Vagina (tissue), 2 donors: ENCODE data around the gene ARHGAP10. TPM values are rescaled to one million over a fixed set of nuclear protein-coding genes. Genes with fewer than 3 reads are reported as not detected.
"Not testable (repeated sequence)": the region's sequence is repeated elsewhere in the genome, so short reads cannot be mapped to it uniquely, and the experiment has no call there.

ENCODE experiments used
- DNase-seq, 2 donors: peaks; one replicate each; pipeline ENCODE4 v3.0.0-alpha.2; 2017; ENCODE audit errors: extremely low spot score in 2 of 2
- H3K27ac ChIP-seq: fragments of 200-600 bp; sonication (generic); one replicate; pipeline ENCODE4 v1.5.1; 2019
- H3K27me3 ChIP-seq: fragments of 200-600 bp; sonication (generic); one replicate; pipeline ENCODE4 v1.5.1; 2019
- H3K36me3 ChIP-seq, 2 donors: fragments of 200-600 bp; sonication (generic); one replicate each; pipeline ENCODE4 v1.5.1; 2017 to 2019
- H3K4me1 ChIP-seq: fragments of 200-600 bp; sonication (generic); one replicate; pipeline ENCODE4 v1.5.1; 2019
- H3K4me3 ChIP-seq, 2 donors: fragments of 200-600 bp; sonication (generic); 1 replicate in 1 of 2; 2 replicates in 1 of 2; pipeline ENCODE4 v1.5.1; 2016 to 2019
- H3K9me3 ChIP-seq: fragments of 200-600 bp; sonication (generic); one replicate; pipeline ENCODE4 v1.5.1; 2019
- POLR2A ChIP-seq, 2 donors: fragments of 450-650 bp; IDR thresholded peaks; one replicate each; pipeline ENCODE4 v1.6.1; 2017; ENCODE audit warnings: antibody characterized with exemption in 2 of 2, mild to moderate bottlenecking in 2 of 2, moderate library complexity in 2 of 2
- POLR2AphosphoS5 ChIP-seq, 2 donors: sonication (generic); formaldehyde crosslinking; IDR thresholded peaks; one replicate each; pipeline ENCODE4 v1.9.0; 2017; ENCODE audit warnings: antibody characterized with exemption in 2 of 2, mild to moderate bottlenecking in 2 of 2, low read depth in 1 of 2; ENCODE audit not compliant: insufficient read depth in 1 of 2
- intact Hi-C: fragments of 100-400 bp; cut with DNase I; formaldehyde crosslinking; loops from one replicate; pipeline ENCODE4 v1.15.1; 2023
- total RNA-seq: library from RNA; depleted of rRNA; stranded (reverse); fragments of >200 nt; gene quantifications from one replicate; pipeline ENCODE4 v1.2.3, GENCODE V29; 2016
- TF ChIP-seq, protein P1 (sequence below), 3 experiments: fragments of 450-650 bp in 2 of 3; fragments of 200-600 bp in 1 of 3; sonication (generic) in 1 of 3; IDR thresholded peaks; one replicate each; pipeline ENCODE4 v1.5.1; 2017 to 2019; ENCODE audit warnings: antibody characterized with exemption in 3 of 3, mild to moderate bottlenecking in 2 of 3, moderate library complexity in 2 of 3

Gene ARHGAP10
- total RNA-seq, 1 donor from 2014 or later, result 55.5 TPM

DNA sequence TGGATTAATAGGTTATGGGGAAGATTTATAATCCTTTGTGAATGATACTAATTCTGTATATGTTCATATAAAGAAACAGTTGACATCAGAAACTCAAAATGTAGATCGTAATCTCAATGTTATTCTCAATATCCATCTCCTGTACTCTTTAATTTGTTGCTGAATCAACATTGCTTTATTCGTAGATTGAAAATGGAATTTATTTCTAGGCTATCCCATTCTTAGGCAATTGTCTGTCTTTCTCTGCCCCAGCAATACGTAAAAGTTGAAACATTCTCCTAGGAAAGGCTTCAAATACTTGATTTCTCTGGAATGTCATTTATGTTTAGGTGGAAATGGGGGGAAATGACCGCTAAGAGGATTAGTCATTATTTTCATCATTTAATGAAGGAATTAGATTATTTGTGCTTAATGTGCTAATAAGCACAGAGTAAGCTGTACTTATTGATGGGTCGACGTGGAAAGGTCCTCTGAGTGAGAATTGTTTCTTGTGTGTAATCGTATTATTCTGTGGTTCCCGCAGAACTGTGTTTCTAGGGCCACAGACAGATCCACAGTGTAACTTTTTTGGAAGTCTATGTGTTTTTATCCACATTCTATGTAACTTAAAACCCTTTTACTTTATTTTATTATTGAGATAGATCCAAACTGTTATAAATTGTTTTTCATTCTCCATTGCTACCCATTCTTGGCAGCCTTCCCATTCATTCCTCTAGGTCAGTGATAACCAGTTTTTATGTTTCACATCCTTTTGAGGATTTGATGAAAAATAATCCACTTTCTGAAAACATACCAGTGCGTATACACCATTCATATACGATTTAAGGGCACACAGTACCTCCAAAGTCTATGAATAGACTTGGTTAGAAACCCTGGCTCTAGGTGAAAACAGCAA lies 262.9 kb downstream of the ARHGAP10 start:
- no peak for TF ChIP-seq POLR2AphosphoS5 (IDR thresholded peaks at IDR 0.05; ENCODE audit: insufficient read depth in 1 of 2, low read depth in 1 of 2)
- TF ChIP-seq POLR2A (IDR thresholded peaks at IDR 0.05), result no peak
- TF ChIP-seq, protein P1, sequence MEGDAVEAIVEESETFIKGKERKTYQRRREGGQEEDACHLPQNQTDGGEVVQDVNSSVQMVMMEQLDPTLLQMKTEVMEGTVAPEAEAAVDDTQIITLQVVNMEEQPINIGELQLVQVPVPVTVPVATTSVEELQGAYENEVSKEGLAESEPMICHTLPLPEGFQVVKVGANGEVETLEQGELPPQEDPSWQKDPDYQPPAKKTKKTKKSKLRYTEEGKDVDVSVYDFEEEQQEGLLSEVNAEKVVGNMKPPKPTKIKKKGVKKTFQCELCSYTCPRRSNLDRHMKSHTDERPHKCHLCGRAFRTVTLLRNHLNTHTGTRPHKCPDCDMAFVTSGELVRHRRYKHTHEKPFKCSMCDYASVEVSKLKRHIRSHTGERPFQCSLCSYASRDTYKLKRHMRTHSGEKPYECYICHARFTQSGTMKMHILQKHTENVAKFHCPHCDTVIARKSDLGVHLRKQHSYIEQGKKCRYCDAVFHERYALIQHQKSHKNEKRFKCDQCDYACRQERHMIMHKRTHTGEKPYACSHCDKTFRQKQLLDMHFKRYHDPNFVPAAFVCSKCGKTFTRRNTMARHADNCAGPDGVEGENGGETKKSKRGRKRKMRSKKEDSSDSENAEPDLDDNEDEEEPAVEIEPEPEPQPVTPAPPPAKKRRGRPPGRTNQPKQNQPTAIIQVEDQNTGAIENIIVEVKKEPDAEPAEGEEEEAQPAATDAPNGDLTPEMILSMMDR (IDR thresholded peaks at IDR 0.05), result no peak
- intact Hi-C loops, result no loop called here
- Histone ChIP-seq H3K27ac (no peak overlapping the region), H3K27me3 (no peaks in the 10 kb centered on the region), H3K4me3 (no peak overlapping the region), H3K9me3 (no peaks in the 10 kb centered on the region), H3K4me1 (peaks cover 22% of the 10 kb centered on the region), H3K36me3 (no peaks in the 10 kb centered on the region)
- DNase-seq, result no peak

DNA sequence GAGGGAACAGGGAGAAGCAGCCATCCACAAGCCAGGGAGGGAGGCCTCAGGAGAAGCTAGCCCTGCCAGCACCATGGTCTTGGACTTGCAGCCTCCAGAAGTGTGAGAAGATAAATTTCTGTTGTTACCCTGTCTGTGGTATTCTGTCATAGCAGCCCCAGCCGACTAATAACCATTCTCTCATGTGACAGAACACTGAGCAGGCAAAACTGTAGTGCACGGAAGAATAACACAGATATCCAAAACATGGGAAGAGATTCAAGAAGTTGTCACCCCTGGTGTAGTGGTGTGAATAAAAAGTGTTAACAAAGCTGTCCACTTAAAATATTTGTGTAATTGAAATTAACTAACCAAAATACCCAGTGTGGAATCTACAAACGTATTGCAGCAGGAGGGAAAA lies 265.0 kb downstream of the ARHGAP10 start:
- Histone ChIP-seq H3K36me3 (no peaks in the 10 kb centered on the region), H3K27ac (no peak overlapping the region), H3K27me3 (no peaks in the 10 kb centered on the region), H3K4me3 (no peak overlapping the region), H3K4me1 (peaks cover 19% of the 10 kb centered on the region), H3K9me3 (no peaks in the 10 kb centered on the region)
- intact Hi-C loops, result no loop called here
- TF ChIP-seq POLR2AphosphoS5 (IDR thresholded peaks at IDR 0.05; ENCODE audit: insufficient read depth in 1 of 2, low read depth in 1 of 2), result no peak
- no peak for TF ChIP-seq POLR2A (IDR thresholded peaks at IDR 0.05)
- TF ChIP-seq, protein P1 (IDR thresholded peaks at IDR 0.05), result no peak
- DNase-seq, result no peak

DNA sequence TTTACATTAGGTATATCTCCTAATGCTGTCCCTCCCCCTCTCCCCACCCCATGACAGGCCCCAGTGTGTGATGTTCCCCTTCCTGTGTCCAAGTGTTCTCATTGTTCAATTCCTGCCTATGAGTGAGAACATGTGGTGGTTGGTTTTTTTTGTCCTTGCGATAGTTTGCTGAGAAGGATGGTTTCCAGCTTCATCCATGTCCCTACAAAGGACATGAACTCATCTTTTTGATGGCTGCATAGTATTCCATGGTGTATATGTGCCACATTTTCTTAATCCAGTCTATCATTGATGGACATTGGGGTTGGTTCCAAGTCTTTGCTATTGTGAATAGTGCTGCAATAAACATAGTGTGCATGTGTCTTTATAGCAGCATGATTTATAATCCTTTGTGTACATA lies 268.1 kb downstream of the ARHGAP10 start:
- H3K27ac ChIP-seq, H3K4me3 ChIP-seq, H3K4me1 ChIP-seq, intact Hi-C loops, DNase-seq, H3K9me3 ChIP-seq, H3K27me3 ChIP-seq, H3K36me3 ChIP-seq: not testable (repeated sequence)

DNA sequence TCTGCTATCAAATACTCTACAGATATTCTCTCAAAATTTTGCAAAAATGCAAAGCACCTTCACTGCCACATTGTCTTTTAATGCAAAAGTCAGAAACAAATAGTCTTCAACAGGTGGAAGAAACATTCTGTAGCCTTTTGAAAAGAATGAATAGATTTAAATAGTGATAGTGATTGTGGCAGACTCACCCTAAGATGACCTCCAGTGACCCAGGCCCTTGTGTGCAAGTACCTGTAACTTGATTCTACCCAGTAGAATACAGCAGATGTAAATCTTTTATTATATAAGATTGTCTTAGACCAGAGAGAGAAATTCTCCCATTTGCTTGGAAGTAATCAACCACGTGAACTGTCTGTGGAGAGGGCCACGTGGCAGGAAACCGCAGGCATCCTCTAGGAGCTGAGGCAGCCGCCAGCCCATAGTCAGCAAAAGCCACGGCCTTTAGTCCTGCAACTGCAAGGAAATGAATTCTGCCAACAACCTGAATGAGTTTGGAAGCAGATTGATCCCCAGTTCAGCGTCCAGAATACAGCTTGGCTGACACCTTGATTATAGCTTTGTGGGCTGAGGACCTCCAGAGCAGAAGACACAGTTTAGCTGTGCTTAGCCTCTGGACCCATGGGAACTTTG lies 272.5 kb downstream of the ARHGAP10 start:
- DNase-seq, result no peak
- no peak overlapping the region for H3K4me3 ChIP-seq
- no peaks in the 10 kb centered on the region for H3K9me3 ChIP-seq
- H3K27ac ChIP-seq, result no peak overlapping the region
- intact Hi-C loops, result no loop called here
- TF ChIP-seq, protein P1 (IDR thresholded peaks at IDR 0.05), result no peak
- TF ChIP-seq POLR2AphosphoS5 (IDR thresholded peaks at IDR 0.05; ENCODE audit: insufficient read depth in 1 of 2, low read depth in 1 of 2) (no peak), POLR2A (IDR thresholded peaks at IDR 0.05) (no peak)
- H3K4me1 ChIP-seq, result peaks cover 22% of the 10 kb centered on the region
- H3K27me3 ChIP-seq, result no peaks in the 10 kb centered on the region
- H3K36me3 ChIP-seq, result no peaks in the 10 kb centered on the region

DNA sequence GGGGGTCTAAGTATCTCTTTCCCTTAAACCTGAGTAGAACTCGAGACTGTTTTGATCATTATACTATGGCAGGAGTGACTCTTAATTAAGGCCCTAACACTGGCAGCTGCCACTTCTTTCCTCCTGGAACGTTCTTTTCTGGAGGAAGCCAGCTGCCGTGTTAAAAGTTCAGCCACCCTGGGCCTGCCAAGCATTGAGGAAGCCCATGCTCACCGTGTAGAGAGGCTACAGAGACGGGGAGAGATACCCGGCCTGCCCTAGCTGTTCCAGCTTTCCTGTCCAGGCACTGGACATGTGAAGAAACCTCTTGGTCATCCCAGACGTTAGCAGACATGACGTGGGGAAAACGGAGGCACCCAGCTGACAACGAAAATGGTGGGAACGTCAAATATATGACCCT lies 274.1 kb downstream of the ARHGAP10 start:
- no peak for DNase-seq
- intact Hi-C loops, result no loop called here
- Histone ChIP-seq H3K4me1 (peaks cover 22% of the 10 kb centered on the region), H3K4me3 (no peak overlapping the region), H3K27ac (peak overlapping the region; percentile 68), H3K36me3 (no peaks in the 10 kb centered on the region), H3K9me3 (no peaks in the 10 kb centered on the region), H3K27me3 (no peaks in the 10 kb centered on the region)
- TF ChIP-seq POLR2AphosphoS5 (IDR thresholded peaks at IDR 0.05; ENCODE audit: insufficient read depth in 1 of 2, low read depth in 1 of 2) (no peak), POLR2A (IDR thresholded peaks at IDR 0.05) (no peak)
- TF ChIP-seq, protein P1 (IDR thresholded peaks at IDR 0.05), result no peak
